DMS 273 (cell line): ENCODE results near the gene CPNE9.

ENCODE experiments used
- DNase-seq: peaks from one replicate; lab custom pipeline; 2025; ENCODE audit not compliant: unreplicated experiment; lab: John Stamatoyannopoulos, UW

Gene CPNE9

DNA sequence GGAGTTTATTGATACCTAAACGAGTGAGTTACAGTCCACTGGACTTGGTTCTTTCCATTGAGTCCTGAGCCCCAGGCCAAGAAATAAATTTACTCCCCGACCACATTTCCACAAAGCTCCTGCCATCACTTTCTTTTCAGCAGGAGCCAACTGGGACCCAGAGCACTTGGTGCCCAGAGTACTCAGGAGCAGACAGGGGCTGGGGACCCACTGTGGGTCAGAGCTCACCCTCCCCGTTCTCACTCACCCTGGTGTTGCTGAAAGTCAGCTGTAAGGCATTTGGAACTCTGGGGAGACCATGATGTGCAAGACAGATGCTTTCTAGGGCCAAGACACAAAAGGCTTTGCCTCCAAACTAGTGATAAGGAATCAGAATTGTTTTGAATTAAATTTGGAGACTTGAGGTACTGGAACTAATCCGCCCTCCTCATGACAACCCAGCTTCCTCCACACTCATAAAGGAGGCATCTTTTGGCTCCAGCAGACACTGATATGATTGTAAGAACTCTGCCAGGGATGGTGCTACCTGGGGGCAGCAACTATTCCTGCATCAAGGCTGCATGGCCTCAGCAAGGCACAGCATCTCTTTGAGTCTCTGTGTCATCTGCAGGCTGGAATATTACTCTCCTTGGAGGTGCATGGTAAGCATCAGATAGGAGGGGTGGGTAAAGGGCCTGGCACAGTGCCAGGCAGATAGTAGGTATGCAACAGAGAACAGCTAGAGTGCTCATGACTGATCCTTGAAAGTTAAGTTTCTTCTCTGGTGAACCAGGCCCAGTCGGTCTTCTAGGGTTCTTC lies 73.5 kb downstream of the CPNE9 start:
- no peak for DNase-seq

DNA sequence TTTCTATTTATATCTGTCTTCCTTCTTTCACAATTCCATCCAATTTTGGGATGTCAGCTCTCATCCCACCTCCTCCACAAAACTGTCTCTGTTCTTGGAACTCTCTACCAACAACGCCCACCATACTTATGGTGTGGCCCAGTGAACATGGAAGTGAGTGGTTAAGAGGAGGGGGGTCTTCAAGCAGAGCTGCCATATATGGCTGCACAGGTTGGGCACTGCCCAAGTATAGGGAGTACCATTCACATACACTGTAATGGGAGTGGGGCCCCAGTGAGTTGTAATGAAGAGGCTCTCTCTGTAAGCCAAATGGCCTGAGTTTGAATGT lies 74.0 kb downstream of the CPNE9 start:
- no peak for DNase-seq

DNA sequence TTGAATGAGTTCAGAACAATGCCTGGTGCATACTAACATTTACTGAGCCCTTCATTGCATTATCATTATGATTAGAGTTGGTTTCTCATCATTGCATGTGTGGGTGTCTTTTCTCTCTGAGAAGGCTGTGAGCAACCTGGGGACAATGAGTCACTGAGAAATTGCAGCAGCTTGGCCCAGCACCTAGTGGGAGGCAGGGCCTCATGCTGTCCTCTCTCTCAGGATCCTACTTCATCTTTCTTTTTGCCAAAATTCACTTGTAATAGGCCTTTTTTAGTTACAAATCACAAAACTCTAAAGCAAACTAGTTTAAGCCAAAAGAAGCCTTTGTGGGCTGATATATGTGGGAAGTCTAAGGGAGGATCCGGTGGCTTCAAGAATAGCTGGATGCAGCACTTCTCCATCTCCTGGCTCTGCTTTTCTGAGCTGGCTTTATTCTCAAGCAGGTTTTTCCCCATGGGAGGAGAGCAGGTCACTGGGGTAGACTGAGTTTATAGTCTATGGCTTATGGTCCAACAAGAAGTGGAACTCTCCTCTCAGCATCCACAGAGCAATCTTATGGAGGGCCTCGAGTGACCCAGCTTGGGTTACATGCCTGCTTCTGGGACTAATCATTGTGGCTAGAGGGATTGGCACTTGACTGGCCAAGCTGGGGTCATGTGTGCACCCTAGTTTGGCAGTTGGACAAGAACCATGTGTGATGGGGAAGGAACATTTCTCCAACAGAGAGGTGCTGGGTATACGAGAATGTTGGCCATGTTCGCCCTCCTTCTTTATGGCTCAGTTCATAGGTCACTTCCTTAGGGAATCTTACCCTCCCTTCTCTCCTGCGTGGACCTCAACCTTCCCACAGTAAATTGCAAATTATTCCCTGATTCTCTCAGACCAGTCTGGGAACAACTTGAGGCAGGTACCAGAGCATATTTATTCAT lies 74.8 kb downstream of the CPNE9 start:
- DNase-seq, result no peak

DNA sequence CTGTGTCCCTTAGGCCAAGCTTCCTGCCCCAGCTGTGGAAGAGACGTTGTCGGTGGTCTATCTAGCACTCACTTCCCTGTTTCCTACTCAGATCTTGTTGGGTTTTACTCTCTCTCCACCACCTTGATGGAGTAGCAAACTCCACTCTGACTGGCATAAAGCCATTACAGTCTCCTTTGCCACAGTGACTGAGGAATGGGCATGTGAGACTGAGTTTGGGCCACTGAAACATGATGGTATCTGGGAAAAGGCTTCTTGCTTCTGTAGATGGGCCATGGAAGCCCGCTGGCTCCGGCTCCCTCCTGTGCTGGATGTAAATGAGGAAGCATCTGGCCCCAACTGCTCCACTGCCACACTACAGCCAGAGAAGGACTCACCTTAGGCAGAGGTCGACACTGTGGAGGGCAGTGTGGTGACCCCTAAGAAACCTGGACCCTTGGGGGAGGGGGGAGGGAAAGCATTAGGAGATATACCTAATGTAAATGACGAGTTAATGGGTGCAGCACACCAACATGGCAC lies 75.5 kb downstream of the CPNE9 start:
- no peak for DNase-seq
